NCI-H2196 (cell line): Measurements from ENCODE around the gene SPINT1.
A peak's percentile ranks its signal among the peaks of the same experiment; 100 is the strongest.

Source experiments
- DNase-seq: peaks from one replicate; lab custom pipeline; 2025; ENCODE audit not compliant: unreplicated experiment; lab: John Stamatoyannopoulos, UW

Gene SPINT1, protein sequence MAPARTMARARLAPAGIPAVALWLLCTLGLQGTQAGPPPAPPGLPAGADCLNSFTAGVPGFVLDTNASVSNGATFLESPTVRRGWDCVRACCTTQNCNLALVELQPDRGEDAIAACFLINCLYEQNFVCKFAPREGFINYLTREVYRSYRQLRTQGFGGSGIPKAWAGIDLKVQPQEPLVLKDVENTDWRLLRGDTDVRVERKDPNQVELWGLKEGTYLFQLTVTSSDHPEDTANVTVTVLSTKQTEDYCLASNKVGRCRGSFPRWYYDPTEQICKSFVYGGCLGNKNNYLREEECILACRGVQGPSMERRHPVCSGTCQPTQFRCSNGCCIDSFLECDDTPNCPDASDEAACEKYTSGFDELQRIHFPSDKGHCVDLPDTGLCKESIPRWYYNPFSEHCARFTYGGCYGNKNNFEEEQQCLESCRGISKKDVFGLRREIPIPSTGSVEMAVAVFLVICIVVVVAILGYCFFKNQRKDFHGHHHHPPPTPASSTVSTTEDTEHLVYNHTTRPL

DNA sequence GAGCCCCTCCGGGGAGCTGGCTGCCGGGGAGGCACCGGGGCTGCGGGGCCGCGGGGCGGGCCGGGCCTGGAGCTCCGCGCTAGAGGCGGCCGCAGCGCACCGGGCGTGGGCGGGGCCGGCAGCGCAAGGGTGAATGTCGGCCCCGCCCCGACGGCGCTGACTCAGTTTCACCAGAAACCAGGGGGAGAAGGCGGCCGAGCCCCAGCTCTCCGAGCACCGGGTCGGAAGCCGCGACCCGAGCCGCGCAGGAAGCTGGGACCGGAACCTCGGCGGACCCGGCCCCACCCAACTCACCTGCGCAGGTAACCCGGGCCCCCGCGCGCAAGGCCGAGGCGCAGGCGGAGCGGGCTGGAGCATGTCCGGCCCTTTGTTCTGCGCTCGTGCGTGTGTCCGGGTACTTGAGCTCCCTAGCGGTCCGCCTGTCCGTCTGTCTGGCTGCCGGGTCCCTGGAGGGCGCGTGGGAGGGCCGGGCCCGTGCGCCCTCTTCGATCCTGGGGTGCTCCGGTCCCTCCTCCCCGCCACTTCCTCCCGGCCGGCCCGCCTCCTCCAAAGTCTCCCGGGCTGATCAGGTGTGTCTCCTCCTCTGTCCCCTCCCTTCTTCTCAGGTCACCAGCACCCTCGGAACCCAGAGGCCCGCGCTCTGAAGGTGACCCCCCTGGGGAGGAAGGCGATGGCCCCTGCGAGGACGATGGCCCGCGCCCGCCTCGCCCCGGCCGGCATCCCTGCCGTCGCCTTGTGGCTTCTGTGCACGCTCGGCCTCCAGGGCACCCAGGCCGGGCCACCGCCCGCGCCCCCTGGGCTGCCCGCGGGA is at the start of gene SPINT1:
Gene SPINT1 (plus strand): TSS at position 164 of the 811 bp plus-strand sequence. CDS start 507 bp downstream, at position 671.
- peak; percentile 16 for DNase-seq

DNA sequence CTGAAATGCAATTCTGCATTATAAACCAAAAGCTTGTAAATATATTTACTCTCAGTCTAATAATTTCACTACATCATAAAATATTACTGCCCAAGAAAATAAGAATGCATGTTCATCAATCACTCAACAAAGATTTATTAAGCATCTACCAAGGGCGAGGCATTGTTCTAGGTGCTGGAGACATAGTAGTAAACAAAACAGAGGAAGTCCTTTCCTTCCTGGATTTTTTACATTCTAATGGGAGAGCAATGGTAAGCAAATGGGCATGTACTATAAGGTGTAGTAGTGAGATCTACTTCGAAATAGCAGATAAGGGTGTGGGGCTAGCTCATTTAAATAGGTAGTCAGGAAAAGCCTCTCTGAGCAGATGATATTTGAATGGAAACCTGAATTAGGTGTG is 47.8 kb upstream of the SPINT1 start:
- DNase-seq, result no peak

DNA sequence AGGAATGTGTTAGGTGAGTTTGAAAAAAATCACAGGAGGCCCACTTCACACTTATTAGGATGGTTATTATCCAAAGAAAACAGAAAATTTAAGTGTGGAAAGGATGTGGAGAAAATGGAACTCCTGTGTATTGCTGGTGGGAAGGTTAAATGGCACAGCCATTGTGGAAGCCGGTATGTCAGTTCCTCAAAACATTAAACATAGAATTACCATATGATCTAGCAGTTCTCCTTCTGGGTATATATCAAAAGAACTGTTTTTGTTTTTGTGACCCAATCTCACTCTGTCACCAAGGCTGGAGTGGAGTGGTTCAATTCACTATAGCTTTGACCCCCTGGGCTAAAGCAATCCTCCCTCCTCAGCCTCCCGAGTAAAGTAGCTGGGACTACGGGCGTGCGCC is 47.3 kb upstream of the SPINT1 start:
- DNase-seq, result no peak

DNA sequence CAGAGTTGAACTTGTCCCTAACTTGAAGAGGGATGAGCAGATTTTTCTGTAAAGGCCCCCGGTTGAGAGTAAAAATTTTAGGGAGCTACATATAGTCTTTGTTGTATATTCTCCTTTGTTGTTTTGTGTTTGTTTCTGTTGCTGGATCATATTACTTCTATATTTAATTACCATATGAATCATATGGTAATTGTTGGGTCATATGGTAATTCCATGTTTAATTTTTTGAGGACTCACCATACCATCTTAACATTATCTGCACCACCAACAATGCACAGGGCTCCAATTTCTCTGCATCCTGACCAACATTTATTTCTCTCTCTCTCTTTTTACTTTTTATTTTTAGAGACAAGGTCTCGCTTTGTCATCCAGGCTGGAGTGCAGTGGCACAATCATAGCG is 44.3 kb upstream of the SPINT1 start:
- DNase-seq, result no peak

DNA sequence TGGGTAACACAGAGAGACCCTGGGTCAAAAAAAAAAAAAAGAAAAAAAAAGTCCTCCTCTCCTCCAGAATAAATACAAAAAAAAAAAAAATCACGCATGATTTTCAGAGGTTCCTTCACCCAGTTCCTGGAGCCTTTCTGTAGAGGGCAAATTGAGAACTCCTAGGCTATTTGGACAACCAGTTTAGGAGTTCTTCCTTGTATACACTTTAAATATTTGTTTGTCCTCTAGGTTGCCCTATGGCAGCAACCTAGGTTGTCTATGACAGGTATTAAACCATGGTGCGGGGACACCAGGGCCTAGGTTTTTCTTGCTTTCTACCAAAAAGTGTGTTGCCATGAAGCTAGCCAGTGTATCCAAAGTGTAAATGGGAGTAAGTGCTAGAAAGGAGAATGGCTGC is 40.8 kb upstream of the SPINT1 start:
- DNase-seq, result no peak

DNA sequence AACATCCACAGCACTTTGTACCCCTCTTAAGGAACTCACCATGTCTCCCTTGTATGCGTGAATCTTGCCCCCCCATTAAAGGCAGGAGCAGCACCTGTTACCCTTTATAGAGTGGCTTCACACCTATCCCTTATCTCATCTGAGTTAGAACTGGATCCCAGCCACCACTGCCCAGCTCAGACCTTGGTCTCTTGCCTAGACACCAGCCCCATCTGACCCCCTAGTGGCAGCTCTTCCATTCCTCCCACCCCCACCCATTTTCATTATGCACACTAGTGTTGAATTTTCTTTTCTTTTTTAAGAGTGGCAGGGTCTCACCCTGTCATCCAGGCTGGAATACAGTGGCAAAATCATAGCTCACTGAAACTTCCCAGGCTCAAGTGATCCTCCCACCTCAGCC is 40.2 kb upstream of the SPINT1 start:
- DNase-seq, result no peak

DNA sequence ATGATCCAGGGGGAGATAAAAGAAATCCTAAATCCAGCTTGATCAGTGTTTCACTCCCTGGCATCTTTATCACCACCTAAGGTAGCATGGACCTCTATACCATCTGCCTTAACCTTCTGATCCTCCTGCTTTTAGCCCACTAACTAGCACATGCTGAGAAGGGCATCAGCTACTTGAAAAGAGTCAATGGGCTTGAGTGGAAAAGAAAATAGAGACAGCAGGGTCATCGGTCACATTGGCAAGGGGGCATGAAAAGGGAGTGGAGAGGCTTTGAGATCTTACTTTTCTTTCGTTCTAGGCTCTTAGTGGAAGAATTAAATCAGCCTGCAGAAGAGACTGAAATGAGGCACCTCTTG is 37.2 kb upstream of the SPINT1 start:
- no peak for DNase-seq

DNA sequence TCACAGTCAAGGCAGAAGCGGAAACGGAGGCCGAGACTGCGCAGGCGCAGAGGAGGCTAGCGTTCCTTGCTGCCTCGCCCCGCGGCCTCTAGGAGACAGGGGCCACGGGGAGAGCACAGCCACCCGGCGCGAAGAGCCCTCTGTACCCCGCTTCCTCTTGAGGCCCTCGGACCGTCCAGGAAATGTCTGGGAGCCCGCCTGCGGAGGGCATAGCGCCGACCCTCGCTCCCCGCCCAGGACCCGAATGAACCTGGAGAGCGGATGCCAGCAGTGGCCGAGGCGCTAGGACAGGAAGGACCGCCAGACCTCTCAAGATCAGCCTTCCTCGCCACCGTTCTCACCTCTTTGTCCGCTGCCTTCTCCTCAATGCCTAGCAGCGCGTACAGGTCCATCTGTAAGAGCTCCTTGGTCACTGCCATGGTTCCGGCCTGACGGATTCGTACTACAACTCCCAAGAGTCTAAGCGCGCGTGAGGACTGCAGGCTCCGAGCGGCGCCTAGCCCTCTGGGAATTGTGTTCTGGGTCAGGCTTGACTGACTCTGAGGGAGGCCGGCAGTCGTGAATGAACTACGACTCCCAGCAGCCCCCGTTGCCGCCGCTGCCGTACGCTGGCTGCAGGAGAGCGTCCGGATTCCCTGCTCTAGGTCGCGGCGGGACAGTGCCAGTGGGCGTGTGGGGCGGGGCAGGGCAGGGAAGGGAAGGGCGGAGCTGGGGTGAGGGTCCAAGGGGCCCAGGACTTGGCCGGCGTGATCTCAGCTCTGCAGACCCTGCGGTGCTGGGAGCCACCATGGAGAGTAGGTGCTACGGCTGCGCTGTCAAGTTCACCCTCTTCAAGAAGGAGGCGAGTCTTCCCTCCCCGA is 36.6 kb upstream of the SPINT1 start, which contains the start of the genes DNAJC17 and ZFYVE19:
Gene DNAJC17 (minus strand): TSS at position 446 of the 860 bp plus-strand sequence. CDS start 27 bp downstream, at position 419.
Gene ZFYVE19 (plus strand): TSS at position 62 of the 860 bp plus-strand sequence. CDS start 501 bp downstream, at position 563.
- DNase-seq, result peak; percentile 88

DNA sequence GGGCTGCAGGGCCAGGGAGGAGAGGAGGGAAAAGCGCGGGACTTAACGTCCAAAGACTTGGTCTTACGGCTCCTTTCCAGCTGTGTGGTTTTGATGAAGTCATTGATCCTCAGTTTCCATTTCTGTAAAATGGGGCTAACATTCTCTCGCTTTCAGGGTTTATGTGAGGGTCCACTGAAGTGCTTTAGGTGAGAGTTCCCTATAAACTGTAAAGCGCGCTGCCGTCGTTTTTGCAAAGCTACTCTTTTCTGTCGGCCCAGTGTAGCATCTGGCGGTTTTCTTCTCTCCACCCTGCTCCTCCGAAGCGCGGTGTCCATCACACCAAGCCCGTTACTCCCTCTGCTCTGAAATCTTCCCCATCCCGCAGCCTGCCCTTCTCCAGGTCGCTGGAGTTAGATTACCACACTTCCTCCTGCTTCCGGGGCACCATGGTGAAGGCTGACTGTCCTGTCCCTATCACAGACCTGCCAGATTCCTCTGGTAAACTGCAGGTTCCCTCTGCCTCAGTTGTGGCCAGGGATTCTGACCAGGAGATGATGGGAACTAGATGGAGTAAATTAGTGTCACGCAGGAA is 35.9 kb upstream of the SPINT1 start:
- DNase-seq, result no peak

DNA sequence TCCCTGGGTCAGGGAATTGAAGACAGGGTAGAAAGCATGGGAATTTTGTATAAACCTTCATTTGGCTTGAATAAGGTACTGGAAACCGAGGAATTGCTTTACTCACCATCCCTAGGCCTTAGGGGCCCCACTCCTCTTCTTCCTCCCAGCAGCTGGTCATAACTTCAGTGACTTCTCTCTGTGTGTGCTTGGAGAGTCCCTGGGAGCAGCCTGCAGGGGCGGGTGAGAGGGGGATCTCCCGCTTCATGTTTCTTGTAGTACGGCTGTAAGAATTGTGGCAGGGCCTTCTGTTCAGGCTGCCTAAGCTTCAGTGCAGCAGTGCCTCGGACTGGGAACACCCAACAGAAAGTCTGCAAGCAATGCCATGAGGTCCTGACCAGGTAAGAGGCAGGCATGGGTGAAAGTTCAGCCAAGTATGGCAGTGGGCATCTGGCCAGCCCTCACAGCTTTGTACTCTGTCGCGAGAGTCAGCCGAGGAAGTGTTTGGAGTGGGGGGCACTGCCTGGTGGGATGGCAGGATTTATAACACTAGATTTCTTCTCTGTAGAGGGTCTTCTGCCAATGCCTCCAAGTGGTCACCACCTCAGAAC is 34.9 kb upstream of the SPINT1 start:
- no peak for DNase-seq

DNA sequence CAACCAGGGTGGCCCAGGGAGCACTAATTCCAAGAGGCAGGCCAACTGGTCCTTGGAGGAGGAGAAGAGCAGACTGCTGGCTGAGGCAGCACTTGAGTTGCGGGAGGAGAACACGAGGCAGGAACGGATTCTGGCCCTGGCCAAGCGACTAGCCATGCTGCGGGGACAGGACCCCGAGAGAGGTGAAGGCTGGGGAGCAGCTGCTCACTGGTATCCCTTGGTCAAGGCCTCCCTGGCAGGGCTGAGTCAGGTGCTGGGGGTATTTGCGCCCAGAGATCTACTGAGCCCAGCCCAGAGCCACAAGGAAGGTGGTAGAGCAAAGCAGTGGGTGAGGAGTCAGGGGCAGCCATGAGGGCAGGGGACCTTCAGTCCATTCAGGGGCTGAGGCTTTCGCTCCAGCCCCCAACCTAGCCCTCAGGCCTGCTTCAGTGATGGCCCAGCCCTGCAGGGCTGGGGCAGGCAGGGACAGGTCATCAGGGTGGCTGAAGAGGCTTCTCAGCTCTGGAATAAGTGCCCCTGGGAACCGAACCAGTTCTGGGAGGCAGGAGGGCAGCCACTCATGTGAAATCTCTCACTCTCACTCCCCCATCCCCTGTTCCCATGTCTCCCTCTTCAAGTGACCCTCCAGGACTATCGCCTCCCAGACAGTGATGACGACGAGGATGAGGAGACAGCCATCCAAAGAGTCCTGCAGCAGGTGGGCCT is 31.0 kb upstream of the SPINT1 start:
- DNase-seq, result no peak

DNA sequence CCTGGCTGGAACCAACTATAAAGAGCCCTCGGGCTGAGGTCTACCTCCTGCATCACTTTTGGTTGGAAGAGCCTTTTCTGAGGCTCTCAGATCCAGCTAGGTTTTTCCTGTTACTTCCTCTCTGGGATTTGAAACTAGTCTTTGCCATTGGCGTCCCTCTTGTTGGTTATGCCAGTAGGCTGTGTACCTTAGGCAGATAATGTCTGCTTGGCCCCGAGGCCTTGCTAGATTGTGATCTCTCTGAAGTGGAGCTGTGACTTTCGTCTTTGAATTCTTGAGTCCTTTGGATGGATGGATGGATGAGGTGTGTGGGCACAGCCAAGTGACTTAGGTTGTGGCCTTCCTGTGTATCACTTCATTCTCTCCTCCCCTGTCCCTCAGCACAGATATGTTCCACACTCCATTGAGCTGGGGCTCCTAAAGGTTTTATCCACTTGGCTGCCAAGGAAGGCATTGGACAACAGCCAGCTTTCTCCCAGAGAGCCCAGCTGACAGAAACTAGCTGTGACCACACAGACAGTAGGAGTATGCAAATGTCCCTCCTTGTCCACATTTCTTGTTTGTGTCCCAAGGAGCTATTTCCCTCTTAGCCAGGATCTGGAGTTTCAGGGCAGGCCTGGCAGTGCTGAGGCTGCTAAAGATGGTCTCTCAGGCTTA is 28.7 kb upstream of the SPINT1 start:
- DNase-seq, result peak; percentile 40

DNA sequence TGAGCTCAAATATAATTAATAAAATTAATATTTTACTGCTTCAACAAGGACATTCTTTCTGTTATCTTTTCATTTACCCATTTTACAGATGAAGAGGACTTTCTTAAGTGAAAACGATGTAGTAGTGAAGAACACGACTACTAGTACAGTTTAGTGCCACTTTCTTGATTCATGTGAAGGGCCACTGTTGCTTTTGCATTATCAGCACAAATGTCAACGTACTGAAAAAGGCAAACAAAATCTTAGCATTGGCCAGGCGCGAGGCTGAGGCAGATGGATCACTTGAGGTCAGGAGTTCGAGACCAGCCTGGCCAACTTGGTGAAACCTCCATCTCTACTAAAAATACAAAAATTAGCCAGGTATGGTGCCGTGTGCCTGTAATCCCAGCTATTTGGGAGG is 24.8 kb upstream of the SPINT1 start:
- DNase-seq, result no peak

DNA sequence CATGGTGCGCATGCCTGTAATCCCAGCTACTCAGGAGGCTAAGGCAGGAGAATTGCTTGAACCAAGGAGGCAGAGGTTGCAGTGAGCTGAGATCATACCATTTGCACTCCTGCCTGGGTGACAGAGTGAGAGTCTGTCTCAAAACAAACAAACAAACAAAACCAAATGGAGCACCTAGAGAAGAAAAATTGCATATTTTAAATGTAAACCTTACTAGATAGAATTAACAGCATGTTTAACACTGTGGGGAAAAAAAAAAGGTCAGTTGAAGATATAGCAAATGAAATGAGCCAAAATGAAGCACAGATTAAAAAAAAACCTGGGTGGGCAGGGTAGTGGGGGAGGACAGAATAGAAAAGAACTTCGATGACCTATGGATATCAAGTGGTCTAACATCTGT is 22.7 kb upstream of the SPINT1 start:
- no peak for DNase-seq

DNA sequence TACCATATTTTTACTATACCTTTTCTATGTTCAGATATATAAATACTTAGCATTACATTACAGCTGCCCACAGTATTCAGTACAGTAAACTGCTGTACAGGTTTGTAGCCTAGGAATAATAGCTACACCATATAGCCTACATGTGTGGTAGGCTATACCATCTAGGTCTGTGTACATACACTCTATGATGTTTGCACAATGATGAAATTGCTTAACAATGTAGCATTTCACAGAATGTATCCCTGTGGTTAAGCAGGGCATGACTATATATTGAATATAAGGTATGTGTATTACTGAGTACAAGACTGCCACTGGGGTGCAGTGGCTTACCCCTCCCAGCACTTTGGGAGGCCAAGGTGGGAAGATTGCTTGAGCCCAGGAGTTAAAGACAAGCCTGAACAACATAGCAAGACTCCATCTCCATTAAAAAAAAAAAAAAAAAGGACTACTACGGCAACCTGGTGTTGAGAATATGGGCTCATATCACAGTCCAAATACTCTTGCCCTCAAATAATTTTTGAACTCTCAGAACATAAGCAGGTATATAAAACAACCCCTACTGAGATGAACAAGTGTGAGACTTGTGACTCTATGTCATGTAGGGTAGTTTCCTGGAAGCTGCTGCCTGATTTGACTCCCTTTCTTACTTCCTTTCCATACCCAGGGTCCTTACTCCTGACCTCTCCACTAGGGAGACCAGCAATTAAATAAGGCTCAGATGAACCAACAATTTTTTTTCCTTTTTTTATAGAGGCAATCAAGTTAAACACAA is 20.1 kb upstream of the SPINT1 start:
- no peak for DNase-seq

DNA sequence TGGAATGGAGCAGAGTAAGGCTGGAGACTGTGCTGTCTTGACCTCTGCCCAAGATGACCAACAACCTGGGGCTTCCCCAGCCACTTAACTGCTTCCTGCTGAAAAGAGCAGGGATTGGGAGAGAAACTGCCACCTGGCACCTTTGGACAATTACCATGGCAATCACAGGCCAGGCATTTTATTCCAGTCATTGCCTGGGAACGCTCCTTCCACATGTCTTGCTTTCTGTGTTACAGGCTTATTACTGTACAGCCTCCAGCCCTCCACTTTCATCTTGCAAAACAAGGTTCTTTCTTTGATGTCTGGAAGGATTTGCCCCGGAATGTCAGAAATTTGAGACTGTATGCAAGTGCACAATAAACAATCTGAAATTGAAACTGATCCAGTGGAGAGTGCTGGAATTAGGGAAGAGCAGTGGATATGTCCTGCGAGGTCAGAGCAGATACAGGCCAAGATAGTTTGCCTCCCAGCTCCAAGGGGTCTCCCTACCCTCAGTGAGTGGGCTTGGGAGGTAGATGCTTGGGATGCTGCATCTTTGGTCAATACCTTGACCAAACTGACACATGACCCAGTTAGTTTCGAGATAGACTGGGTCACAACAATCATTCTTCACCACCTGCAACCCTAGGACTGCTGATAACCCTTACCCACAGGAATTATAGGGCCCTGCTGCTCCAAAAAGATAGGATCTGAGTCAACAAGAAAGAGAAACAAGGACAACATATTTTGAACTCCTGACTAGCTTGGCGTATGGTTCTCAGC is 18.0 kb upstream of the SPINT1 start:
- peak; percentile 32 for DNase-seq

DNA sequence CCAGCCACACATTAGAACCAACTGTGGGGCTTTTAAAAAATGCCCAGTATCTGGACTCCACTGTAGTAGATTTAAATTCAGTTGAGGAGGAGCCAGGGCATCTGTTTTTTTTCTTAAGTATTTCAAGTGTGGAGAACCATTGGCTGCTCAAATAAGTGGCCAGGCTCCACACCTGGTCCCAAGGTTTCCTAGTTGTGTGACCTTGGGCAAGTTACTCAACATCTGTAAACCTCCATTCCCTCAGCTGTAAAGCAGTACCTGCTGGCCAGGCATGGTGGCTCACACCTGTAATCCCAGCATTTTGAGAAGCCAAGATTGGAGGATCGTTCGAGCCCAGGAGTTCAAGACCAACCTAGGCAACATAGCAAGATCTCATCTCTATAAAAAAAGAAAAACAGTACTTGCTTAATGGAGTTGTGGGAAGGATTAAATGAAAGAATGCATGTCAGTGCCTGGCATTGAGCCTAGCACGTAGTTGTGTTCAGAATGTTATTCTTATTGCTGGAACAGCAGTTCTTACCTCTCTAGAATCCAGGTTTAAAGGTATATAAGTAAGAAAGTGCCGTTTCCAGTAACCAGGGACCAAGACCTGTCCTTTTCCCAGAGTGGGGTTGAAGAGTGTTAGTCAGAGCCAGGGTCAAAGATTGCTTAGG is 17.3 kb upstream of the SPINT1 start:
- no peak for DNase-seq
